Kidney (tissue), 14 donors: ENCODE results near the gene SLC12A1. TPM values are rescaled to one million over a fixed set of nuclear protein-coding genes. Genes with fewer than 3 reads are reported as not detected.

Source experiments
- DNase-seq, 5 donors: peaks; one replicate each; pipeline ENCODE4 v3.0.0-alpha.2; 2013 to 2020
- FAIRE-seq: peaks from 2 replicates; lab custom pipeline; 2012; peaks lifted over from hg19 to GRCh38; lab: Jason Lieb, UNC
- H3K27ac ChIP-seq, 2 donors: one replicate each; pipeline ENCODE4 v1.7.0; 2013; ENCODE audit warnings: low read depth in 2 of 2, low read length in 2 of 2, inconsistent platforms in 1 of 2
- H3K27me3 ChIP-seq: one replicate; pipeline ENCODE4 v1.7.1; 2013; ENCODE audit warnings: low read length, inconsistent platforms; ENCODE audit not compliant: control insufficient read depth, insufficient read depth
- H3K36me3 ChIP-seq, 3 donors: one replicate each; pipeline versions ENCODE4 v1.7.0 to v1.7.1; 2013; ENCODE audit warnings: low read length in 3 of 3, control low read depth in 1 of 3, inconsistent platforms in 1 of 3; ENCODE audit not compliant: insufficient read depth in 3 of 3, control insufficient read depth in 2 of 3
- H3K4me1 ChIP-seq, 3 donors: one replicate each; pipeline versions ENCODE4 v1.7.0 to v1.7.1; 2013; ENCODE audit warnings: low read length in 3 of 3, inconsistent platforms in 1 of 3, low read depth in 1 of 3; ENCODE audit not compliant: control insufficient read depth in 2 of 3, insufficient read depth in 2 of 3
- H3K4me3 ChIP-seq, 3 donors: one replicate each; pipeline versions ENCODE4 v1.7.0 to v1.8.1; 2013; ENCODE audit warnings: low read length in 3 of 3, control low read depth in 1 of 3, inconsistent platforms in 1 of 3
- H3K9ac ChIP-seq, 3 donors: one replicate each; pipeline versions ENCODE4 v1.7.0 to v1.7.1; 2013; ENCODE audit warnings: low read length in 3 of 3, control low read depth in 1 of 3, inconsistent platforms in 1 of 3
- H3K9me3 ChIP-seq, 3 donors: one replicate each; pipeline versions ENCODE4 v1.7.0 to v1.7.1; 2013; ENCODE audit warnings: low read length in 3 of 3, control low read depth in 1 of 3, inconsistent platforms in 1 of 3; ENCODE audit not compliant: control insufficient read depth in 2 of 3, insufficient read depth in 1 of 3
- CTCF ChIP-seq: IDR thresholded peaks from 3 replicates; pipeline ENCODE4 v1.5.1; 2012; ENCODE audit warnings: mild to moderate bottlenecking, moderate library complexity, borderline replicate concordance; ENCODE audit not compliant: insufficient read depth; ENCODE audit errors: extremely low read depth
- intact Hi-C: fragments of 100-400 bp; cut with DNase I; formaldehyde crosslinking; loops from one replicate; pipeline ENCODE4 v1.11.1; 2022
- polyA plus RNA-seq: library from polyadenylated mRNA; stranded (reverse); fragments of 350-450 nt; fragmentation: Illumina TruSeq; extraction: RNeasy Lipid Tissue Mini Kit (QIAGEN cat#74804); gene quantifications from one replicate; pipeline ENCODE4 v1.2.3, GENCODE V29; 2014; ENCODE audit warnings: low read depth, low replicate concordance; ENCODE audit not compliant: insufficient read depth
- total RNA-seq: library from RNA; stranded (reverse); fragmentation: NEBNext Ultra II Directional; extraction: Animal tissue kit (Norgen Biotek cat#: 25700); gene quantifications from one replicate; pipeline ENCODE4 v1.2.1, GENCODE V29; 2021
- donor health status: control.
- donor health status: control.
- donor health status: control.
- donor health status: control.
- donor health status: control.
- donor health status: DM: yes; HTN: yes; CAD: no.
- donor health status: Normal renal cell carcinoma (clear cell type).

The SLC12A1 gene
- total and polyA plus RNA-seq, 2 donors from 2014 or later, result 201 to 370 TPM

- H3K4me1 ChIP-seq, result peaks cover 0 to 2% (median 0%) of the 10 kb centered on the region in 3 donors
- intact Hi-C loops, result no loop called here
- FAIRE-seq (no peak), DNase-seq (peak in 2 of 5 donors; percentile 24 to 30)
- no peaks in the 10 kb centered on the region for H3K36me3 ChIP-seq
- no peaks in the 10 kb centered on the region for H3K27me3 ChIP-seq
- no peak overlapping the region for H3K4me3 ChIP-seq
- H3K9me3 ChIP-seq, result no peaks in the 10 kb centered on the region
- no peak overlapping the region for H3K9ac ChIP-seq
- H3K27ac ChIP-seq, result no peak overlapping the region
- TF ChIP-seq CTCF, result no peak
These were observed 77.5 kb downstream of the SLC12A1 start for GRCh38 chr15:48283396-48284145.

GRCh38 chr15:48285329-48286214 lies 79.5 kb downstream of the SLC12A1 start:
- TF ChIP-seq CTCF, result peak; percentile 68
- DNase-seq (peak in 4 of 5 donors; percentile 58 to 94 (median 82)), FAIRE-seq (peak; percentile 76)
- Histone ChIP-seq H3K36me3 (no peaks in the 10 kb centered on the region), H3K27me3 (no peaks in the 10 kb centered on the region), H3K4me3 (peak overlapping the region in 2 of 3 donors; percentile 12 to 45), H3K27ac (no peak overlapping the region), H3K9ac (peak overlapping the region in 1 of 3 donors; percentile 28), H3K9me3 (no peaks in the 10 kb centered on the region), H3K4me1 (peaks cover 0 to 2% (median 0%) of the 10 kb centered on the region in 3 donors)
- intact Hi-C loops, result no loop called here

GRCh38 chr15:48289628-48290027 lies 83.5 kb downstream of the SLC12A1 start:
- no peak for DNase-seq
- Histone ChIP-seq H3K9ac (no peak overlapping the region), H3K9me3 (no peaks in the 10 kb centered on the region), H3K36me3 (no peaks in the 10 kb centered on the region), H3K27me3 (no peaks in the 10 kb centered on the region), H3K27ac (no peak overlapping the region), H3K4me3 (no peak overlapping the region), H3K4me1 (peaks cover 0 to 2% (median 0%) of the 10 kb centered on the region in 3 donors)
- TF ChIP-seq CTCF, result no peak
- FAIRE-seq, result no peak
- intact Hi-C loops, result no loop called here
